Mesothelial cell of epicardium (in vitro differentiated cells): ENCODE measurements around the gene ZFP57. TPM values are rescaled to one million over a fixed set of nuclear protein-coding genes. Genes with fewer than 3 reads are reported as not detected.
A peak's percentile ranks its signal among the peaks of the same experiment; 100 is the strongest.
"Not testable (repeated sequence)": the region's sequence is repeated elsewhere in the genome, so short reads cannot be mapped to it uniquely, and the experiment has no call there.

Source experiments
- DNase-seq, 2 experiments: peaks; one replicate each; pipeline ENCODE4 v3.0.0; 2021; ENCODE audit warnings: low spot score in 2 of 2; ENCODE audit not compliant: unreplicated experiment in 2 of 2
- H3K27ac Mint-ChIP-seq: 2 replicates; pipeline ENCODE4 v1.8.0; 2021; ENCODE audit warnings: mixed read lengths
- H3K27me3 Mint-ChIP-seq: 2 replicates; pipeline ENCODE4 v1.8.0; 2021; ENCODE audit warnings: low read depth, mixed read lengths
- H3K36me3 Mint-ChIP-seq: 2 replicates; pipeline ENCODE4 v1.8.0; 2021; ENCODE audit warnings: mixed read lengths
- H3K4me1 Mint-ChIP-seq: 2 replicates; pipeline ENCODE4 v1.8.0; 2021; ENCODE audit warnings: mixed read lengths
- H3K4me3 Mint-ChIP-seq: 2 replicates; pipeline ENCODE4 v1.8.0; 2021; ENCODE audit warnings: mild to moderate bottlenecking, moderate library complexity, mixed read lengths
- H3K9me3 Mint-ChIP-seq: 2 replicates; pipeline ENCODE4 v1.8.0; 2021; ENCODE audit warnings: mixed read lengths
- total RNA-seq: library from RNA; stranded (reverse); gene quantifications from 3 replicates; pipeline ENCODE4 v1.2.1, GENCODE V29; 2021
- TF ChIP-seq, protein P1 (sequence below): fragments of 200-600 bp; sonication (generic); IDR thresholded peaks from one replicate; pipeline ENCODE4 v1.5.0; 2021; ENCODE audit warnings: antibody characterized with exemption; ENCODE audit not compliant: unreplicated experiment

Gene ZFP57
- total RNA-seq, 1 donor from 2014 or later, result 0.11 TPM

DNA sequence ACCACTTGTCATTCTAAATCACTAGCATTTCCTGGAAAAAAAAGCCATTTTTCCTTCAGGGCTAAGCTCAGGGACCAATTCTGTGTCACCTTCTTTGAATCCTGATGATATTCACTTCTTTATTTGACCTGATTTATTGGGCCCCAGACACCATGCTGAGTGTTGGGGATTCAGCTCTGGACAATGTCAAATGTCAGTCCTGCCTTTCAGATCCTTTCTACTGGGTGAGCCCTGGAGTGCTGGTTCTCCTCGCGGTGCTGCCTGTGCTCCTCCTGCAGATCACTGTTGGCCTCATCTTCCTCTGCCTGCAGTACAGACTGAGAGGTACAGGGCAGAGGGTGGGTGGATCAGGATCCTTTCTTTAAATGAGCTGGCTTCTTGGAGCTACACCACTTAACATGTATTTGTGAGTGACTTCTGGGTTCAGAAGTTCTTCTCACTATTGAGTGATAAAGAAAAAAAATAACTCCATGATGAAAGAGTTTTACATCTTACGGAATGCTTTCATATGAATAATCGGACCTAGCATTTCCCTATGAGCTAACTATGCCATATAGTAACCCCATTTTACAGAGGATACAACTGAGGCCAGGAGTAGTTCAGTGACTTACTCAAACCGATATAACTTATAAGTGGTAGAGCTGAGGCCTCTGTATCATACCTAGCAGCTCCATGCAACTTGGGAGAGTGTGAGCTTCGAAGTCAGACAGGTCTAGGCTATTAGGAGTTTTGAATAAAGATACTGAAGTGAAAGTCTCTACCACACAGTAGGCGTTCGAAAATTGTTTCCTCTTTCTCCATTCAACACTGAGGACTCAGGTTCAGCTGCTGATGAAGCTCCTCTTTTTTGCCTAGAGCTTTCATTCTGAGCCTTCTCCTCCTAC is 14.8 kb downstream of the ZFP57 start:
- H3K4me1 Mint-ChIP-seq, result peaks cover 25% of the 10 kb centered on the region
- no peak for DNase-seq
- H3K9me3 Mint-ChIP-seq, result no peaks in the 10 kb centered on the region
- peaks cover 32% of the 10 kb centered on the region for H3K27me3 Mint-ChIP-seq
- H3K4me3 Mint-ChIP-seq, result no peak overlapping the region
- H3K27ac Mint-ChIP-seq, result no peak overlapping the region
- TF ChIP-seq, protein P1, sequence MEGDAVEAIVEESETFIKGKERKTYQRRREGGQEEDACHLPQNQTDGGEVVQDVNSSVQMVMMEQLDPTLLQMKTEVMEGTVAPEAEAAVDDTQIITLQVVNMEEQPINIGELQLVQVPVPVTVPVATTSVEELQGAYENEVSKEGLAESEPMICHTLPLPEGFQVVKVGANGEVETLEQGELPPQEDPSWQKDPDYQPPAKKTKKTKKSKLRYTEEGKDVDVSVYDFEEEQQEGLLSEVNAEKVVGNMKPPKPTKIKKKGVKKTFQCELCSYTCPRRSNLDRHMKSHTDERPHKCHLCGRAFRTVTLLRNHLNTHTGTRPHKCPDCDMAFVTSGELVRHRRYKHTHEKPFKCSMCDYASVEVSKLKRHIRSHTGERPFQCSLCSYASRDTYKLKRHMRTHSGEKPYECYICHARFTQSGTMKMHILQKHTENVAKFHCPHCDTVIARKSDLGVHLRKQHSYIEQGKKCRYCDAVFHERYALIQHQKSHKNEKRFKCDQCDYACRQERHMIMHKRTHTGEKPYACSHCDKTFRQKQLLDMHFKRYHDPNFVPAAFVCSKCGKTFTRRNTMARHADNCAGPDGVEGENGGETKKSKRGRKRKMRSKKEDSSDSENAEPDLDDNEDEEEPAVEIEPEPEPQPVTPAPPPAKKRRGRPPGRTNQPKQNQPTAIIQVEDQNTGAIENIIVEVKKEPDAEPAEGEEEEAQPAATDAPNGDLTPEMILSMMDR, result no peak
- no peaks in the 10 kb centered on the region for H3K36me3 Mint-ChIP-seq

DNA sequence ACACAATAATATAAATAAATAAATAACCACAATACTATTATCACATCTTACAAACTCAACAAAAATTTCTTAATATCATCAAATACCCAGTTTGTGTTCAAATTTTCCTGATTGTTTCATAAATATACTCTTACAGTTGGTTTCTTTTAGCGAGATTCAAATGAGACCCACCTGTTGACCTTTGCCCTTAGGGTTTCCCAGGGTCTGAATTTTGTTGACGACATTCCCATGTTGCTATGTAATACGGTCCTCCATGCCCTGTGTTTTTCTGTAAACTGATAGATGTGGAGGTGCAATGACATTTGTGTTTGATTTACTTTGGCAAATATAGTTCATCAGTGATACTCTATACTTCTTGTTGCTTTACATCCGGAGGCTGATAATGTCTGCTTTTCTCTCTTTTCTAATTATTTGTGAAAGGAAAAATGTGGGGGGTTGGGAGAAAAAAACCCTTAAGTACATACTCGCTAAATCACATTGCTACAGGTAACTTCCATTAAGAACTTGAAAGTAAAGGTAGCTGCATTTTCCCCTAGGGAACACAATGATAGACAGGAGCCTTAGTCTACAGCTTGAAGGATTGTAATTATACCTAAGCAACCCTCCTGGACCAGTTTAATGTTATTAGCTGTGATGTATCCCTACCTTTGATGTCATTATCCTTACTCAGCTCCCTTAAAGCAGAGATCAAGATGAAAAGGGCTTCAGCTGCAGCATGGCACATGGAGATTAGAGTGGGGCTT is 17.5 kb downstream of the ZFP57 start:
- peak overlapping the region; percentile 3 for H3K27ac Mint-ChIP-seq

GRCh38 chr6:29661502-29662141 is 19.3 kb downstream of the ZFP57 start:
- H3K9me3 Mint-ChIP-seq, DNase-seq, H3K36me3 Mint-ChIP-seq, H3K4me3 Mint-ChIP-seq: not testable (repeated sequence)
- H3K4me1 Mint-ChIP-seq, result peaks cover 34% of the 10 kb centered on the region
- H3K27ac Mint-ChIP-seq, result peak overlapping the region; percentile 85
- peaks cover 18% of the 10 kb centered on the region for H3K27me3 Mint-ChIP-seq

More for the DNA sequence above, 17.5 kb downstream of the ZFP57 start:
- Mint-ChIP-seq H3K27me3 (peaks cover 30% of the 10 kb centered on the region), H3K4me1 (peaks cover 25% of the 10 kb centered on the region), H3K36me3 (no peaks in the 10 kb centered on the region), H3K4me3 (no peak overlapping the region), H3K9me3 (no peaks in the 10 kb centered on the region)
- TF ChIP-seq, protein P1, result no peak
- no peak for DNase-seq

- Mint-ChIP-seq H3K36me3 (no peaks in the 10 kb centered on the region), H3K4me3 (no peak overlapping the region), H3K4me1 (peaks cover 39% of the 10 kb centered on the region), H3K27ac (peak overlapping the region; percentile 33), H3K27me3 (peaks cover 19% of the 10 kb centered on the region), H3K9me3 (no peaks in the 10 kb centered on the region)
- TF ChIP-seq, protein P1, result no peak
- no peak for DNase-seq
Observed at GRCh38 chr6:29661071-29661470, 19.9 kb downstream of the ZFP57 start.

GRCh38 chr6:29656798-29657197 is 24.2 kb downstream of the ZFP57 start, which contains the start of gene MOG:
TSS of gene MOG (plus strand) at chr6:29657092. CDS start at chr6:29657210, 118 bp downstream.
- H3K36me3 Mint-ChIP-seq, result no peaks in the 10 kb centered on the region
- peaks cover 20% of the 10 kb centered on the region for H3K4me1 Mint-ChIP-seq
- TF ChIP-seq, protein P1, result no peak

More at GRCh38 chr6:29656798-29657197, 24.2 kb downstream of the ZFP57 start, which contains the start of gene MOG:
- peak within 1 kb of the TSS; percentile 43 for H3K27ac Mint-ChIP-seq
- H3K4me3 Mint-ChIP-seq, result no peak within 1 kb of the TSS
- peaks cover 15% of the 10 kb centered on the region for H3K27me3 Mint-ChIP-seq
- no peak for DNase-seq
- no peaks in the 10 kb centered on the region for H3K9me3 Mint-ChIP-seq
